Astrocyte (in vitro differentiated cells and primary cell): ENCODE measurements around the gene ADAMTS6. TPM values are rescaled to one million over a fixed set of nuclear protein-coding genes. Genes with fewer than 3 reads are reported as not detected.
A peak's percentile ranks its signal among the peaks of the same experiment; 100 is the strongest.

ENCODE experiments used
- DNase-seq: peaks from one replicate; pipeline ENCODE4 v3.0.0-alpha.2; 2010; ENCODE audit warnings: low read depth
- FAIRE-seq: peaks from 2 replicates; lab custom pipeline; 2011; peaks lifted over from hg19 to GRCh38; lab: Jason Lieb, UNC
- H2AFZ ChIP-seq: 2 replicates; pipeline ENCODE4 v1.6.0; 2012; ENCODE audit warnings: low read depth, low read length, inconsistent platforms
- H3K27ac ChIP-seq: 2 replicates; pipeline ENCODE4 v1.5.1; 2011; ENCODE audit warnings: low read depth, low read length, inconsistent platforms
- H3K27me3 ChIP-seq: 2 replicates; pipeline ENCODE4 v1.6.0; 2011; ENCODE audit warnings: low read length, inconsistent platforms; ENCODE audit not compliant: insufficient read depth
- H3K36me3 ChIP-seq: 2 replicates; pipeline ENCODE4 v1.5.1; 2011; ENCODE audit warnings: low read length, inconsistent platforms; ENCODE audit not compliant: insufficient read depth
- H3K4me1 ChIP-seq: 2 replicates; pipeline ENCODE4 v1.5.1; 2011; ENCODE audit warnings: low read length, inconsistent platforms; ENCODE audit not compliant: insufficient read depth
- H3K4me2 ChIP-seq: 2 replicates; pipeline ENCODE4 v1.6.0; 2012; ENCODE audit warnings: low read length, inconsistent platforms
- H3K4me3 ChIP-seq: 2 replicates; pipeline ENCODE4 v1.5.1; 2011; ENCODE audit warnings: low read depth, mild to moderate bottlenecking, low read length, inconsistent platforms; ENCODE audit not compliant: insufficient read depth
- H3K79me2 ChIP-seq: 2 replicates; pipeline ENCODE4 v1.6.0; 2012; ENCODE audit warnings: mild to moderate bottlenecking, low read length, inconsistent platforms; ENCODE audit not compliant: insufficient read depth
- H3K9ac ChIP-seq: 2 replicates; pipeline ENCODE4 v1.6.0; 2012; ENCODE audit warnings: mild to moderate bottlenecking, low read length, inconsistent platforms
- H3K9me3 ChIP-seq: 2 replicates; pipeline ENCODE4 v1.5.1; 2012; ENCODE audit warnings: low read depth, mild to moderate bottlenecking, low read length, inconsistent platforms; ENCODE audit not compliant: insufficient read depth
- H4K20me1 ChIP-seq: 2 replicates; pipeline ENCODE4 v1.6.0; 2012; ENCODE audit warnings: low read length, inconsistent platforms; ENCODE audit not compliant: insufficient read depth
- H3K27ac Mint-ChIP-seq: one replicate; pipeline ENCODE4 v1.8.0; 2021; ENCODE audit warnings: mild to moderate bottlenecking, mixed read lengths; ENCODE audit not compliant: unreplicated experiment
- H3K27me3 Mint-ChIP-seq: one replicate; pipeline ENCODE4 v1.8.0; 2021; ENCODE audit warnings: low read depth, mixed read lengths; ENCODE audit not compliant: unreplicated experiment
- H3K36me3 Mint-ChIP-seq: one replicate; pipeline ENCODE4 v1.8.0; 2021; ENCODE audit warnings: low read depth, mixed read lengths; ENCODE audit not compliant: unreplicated experiment
- H3K4me1 Mint-ChIP-seq: one replicate; pipeline ENCODE4 v1.8.0; 2021; ENCODE audit warnings: low read depth, mixed read lengths; ENCODE audit not compliant: unreplicated experiment
- H3K4me3 Mint-ChIP-seq: one replicate; pipeline ENCODE4 v1.8.0; 2021; ENCODE audit warnings: mild to moderate bottlenecking, moderate library complexity, mixed read lengths; ENCODE audit not compliant: unreplicated experiment
- H3K9me3 Mint-ChIP-seq: one replicate; pipeline ENCODE4 v1.8.0; 2021; ENCODE audit warnings: mild to moderate bottlenecking, mixed read lengths; ENCODE audit not compliant: unreplicated experiment
- CTCF ChIP-seq: IDR thresholded peaks from 2 replicates; pipeline ENCODE4 v1.5.1; 2011; ENCODE audit warnings: low read depth, mild to moderate bottlenecking, inconsistent platforms, low read length, moderate library complexity; ENCODE audit not compliant: insufficient read depth
- EZH2 ChIP-seq: IDR thresholded peaks from 2 replicates; pipeline ENCODE4 v1.6.1; 2012; ENCODE audit warnings: mild to moderate bottlenecking, low read length, inconsistent platforms; ENCODE audit not compliant: insufficient read depth
- total RNA-seq: library from RNA; stranded (reverse); gene quantifications from 2 replicates; pipeline ENCODE4 v1.2.1, GENCODE V29; 2021

The ADAMTS6 gene
- total RNA-seq, 1 donor from 2014 or later, result 27.7 TPM

- DNase-seq (peak; percentile 95), FAIRE-seq (peak; percentile 99)
- Histone ChIP-seq H3K4me3 (no peak overlapping the region), H3K27ac (peak overlapping the region; percentile 96), H3K9ac (peak overlapping the region; percentile 79), H3K4me1 (peaks cover 17% of the 10 kb centered on the region), H3K27me3 (no peaks in the 10 kb centered on the region), H3K9me3 (no peaks in the 10 kb centered on the region), H4K20me1 (no peaks in the 10 kb centered on the region), H3K36me3 (peaks cover 26% of the 10 kb centered on the region), H2AFZ (peak overlapping the region; percentile 1), H3K79me2 (peaks cover 3% of the 10 kb centered on the region), H3K4me2 (peak overlapping the region; percentile 14)
- Mint-ChIP-seq H3K36me3 (peaks cover 24% of the 10 kb centered on the region), H3K9me3 (no peaks in the 10 kb centered on the region), H3K27ac (peak overlapping the region; percentile 98), H3K4me1 (peaks cover 16% of the 10 kb centered on the region), H3K4me3 (no peak overlapping the region), H3K27me3 (no peaks in the 10 kb centered on the region)
- TF ChIP-seq CTCF (no peak), EZH2 (no peak)
Observed at GRCh38 chr5:65209341-65209740, 272.4 kb downstream of the ADAMTS6 start.

GRCh38 chr5:65204966-65205365, 276.8 kb downstream of the ADAMTS6 start:
- Histone ChIP-seq H3K4me3 (no peak overlapping the region), H3K9me3 (no peaks in the 10 kb centered on the region), H3K27me3 (no peaks in the 10 kb centered on the region), H3K4me2 (no peak overlapping the region), H3K4me1 (peaks cover 35% of the 10 kb centered on the region), H2AFZ (no peak overlapping the region), H3K27ac (peak overlapping the region; percentile 99), H3K36me3 (peaks cover 7% of the 10 kb centered on the region), H3K9ac (peak overlapping the region; percentile 72), H3K79me2 (peaks cover 7% of the 10 kb centered on the region), H4K20me1 (no peaks in the 10 kb centered on the region)
- no peak overlapping the region for H3K4me3 Mint-ChIP-seq
- H3K27ac Mint-ChIP-seq, result peak overlapping the region; percentile 47
- DNase-seq (no peak), FAIRE-seq (no peak)
- TF ChIP-seq EZH2 (no peak), CTCF (no peak)
- H3K27me3 Mint-ChIP-seq, result no peaks in the 10 kb centered on the region
- H3K9me3 Mint-ChIP-seq, result no peaks in the 10 kb centered on the region
- peaks cover 18% of the 10 kb centered on the region for H3K36me3 Mint-ChIP-seq
- H3K4me1 Mint-ChIP-seq, result peaks cover 30% of the 10 kb centered on the region

- peak overlapping the region; percentile 72 for H3K9ac ChIP-seq
- H3K9me3 Mint-ChIP-seq, result no peaks in the 10 kb centered on the region
- H3K27ac Mint-ChIP-seq, result peak overlapping the region; percentile 96
- FAIRE-seq, result peak; percentile 96
- H3K79me2 ChIP-seq, result peaks cover 7% of the 10 kb centered on the region
- peaks cover 13% of the 10 kb centered on the region for H3K36me3 Mint-ChIP-seq
- no peak overlapping the region for H2AFZ ChIP-seq
- H4K20me1 ChIP-seq, result no peaks in the 10 kb centered on the region
- TF ChIP-seq CTCF (no peak), EZH2 (no peak)
- H3K4me3 Mint-ChIP-seq, result no peak overlapping the region
- H3K27me3 ChIP-seq, result no peaks in the 10 kb centered on the region
- peak; percentile 96 for DNase-seq
- H3K27me3 Mint-ChIP-seq, result no peaks in the 10 kb centered on the region
- H3K4me3 ChIP-seq, result no peak overlapping the region
- peak overlapping the region; percentile 99 for H3K27ac ChIP-seq
- H3K4me1 Mint-ChIP-seq, result peaks cover 30% of the 10 kb centered on the region
- H3K36me3 ChIP-seq, result peaks cover 7% of the 10 kb centered on the region
- no peak overlapping the region for H3K4me2 ChIP-seq
- H3K4me1 ChIP-seq, result peaks cover 35% of the 10 kb centered on the region
- no peaks in the 10 kb centered on the region for H3K9me3 ChIP-seq
Observed at GRCh38 chr5:65203746-65204145, 278.0 kb downstream of the ADAMTS6 start.
